B cell (primary cell): ENCODE measurements around the gene CEP128. TPM values are rescaled to one million over a fixed set of nuclear protein-coding genes. Genes with fewer than 3 reads are reported as not detected.

ENCODE experiments used
- ATAC-seq: fragments of 200-7000 bp; cut with Tn5 transposase; one replicate; pipeline ENCODE4 v1.10.0; 2021; ENCODE audit warnings: low read depth, mild to moderate bottlenecking, moderate number of reproducible peaks, moderate library complexity
- CTCF ChIA-PET: fragments of 350-600 bp; sonication (Branson Sonifier 250); formaldehyde crosslinking; loops from one replicate; lab custom pipeline; 2021; ENCODE audit warnings: antibody characterized with exemption, inconsistent platforms; lab: Charles Lee
- POLR2A ChIA-PET: fragments of 350-600 bp; sonication (Branson Sonifier 250); formaldehyde crosslinking; loops from one replicate; lab custom pipeline; 2021; ENCODE audit warnings: antibody characterized with exemption; lab: Charles Lee
- DNase-seq: peaks from one replicate; pipeline ENCODE4 v3.0.0; 2013
- H2AFZ ChIP-seq: 2 replicates; pipeline ENCODE4 v1.6.1; 2012; ENCODE audit warnings: mild to moderate bottlenecking, low read depth, low read length; ENCODE audit not compliant: insufficient read depth, poor library complexity, severe bottlenecking
- H3K27ac ChIP-seq, 2 donors: 1 replicate in 1 of 2; 2 replicates in 1 of 2; pipeline ENCODE4 v1.5.1; 2012 to 2013; ENCODE audit warnings: low read length in 2 of 2, mild to moderate bottlenecking in 2 of 2, moderate library complexity in 1 of 2
- H3K27me3 ChIP-seq, 4 experiments: fragments of 200-600 bp in 1 of 4; sonication (generic) in 1 of 4; replicated peaks in 1 of 4; 1 replicate in 2 of 4; 2 replicates in 2 of 4; pipeline versions ENCODE4 v1.6.1 to v1.7.0; 2013 to 2016; ENCODE audit warnings: low read length in 3 of 4, mild to moderate bottlenecking in 2 of 4, mixed read lengths in 1 of 4, moderate library complexity in 1 of 4; ENCODE audit not compliant: insufficient read depth in 4 of 4, control insufficient read depth in 3 of 4; ENCODE audit errors: control extremely low read depth in 1 of 4
- H3K36me3 ChIP-seq, 2 experiments: replicated peaks in 1 of 2; 1 replicate in 1 of 2; 2 replicates in 1 of 2; pipeline versions ENCODE4 v1.6.1 to v1.7.1; 2013; ENCODE audit warnings: low read length in 1 of 2; ENCODE audit not compliant: insufficient read depth in 2 of 2, control insufficient read depth in 1 of 2; ENCODE audit errors: control extremely low read depth in 1 of 2, extremely low read depth in 1 of 2
- H3K4me1 ChIP-seq, 2 donors: fragments of 200-600 bp in 1 of 2; sonication (generic) in 1 of 2; 1 replicate in 1 of 2; 2 replicates in 1 of 2; pipeline versions ENCODE4 v1.5.1 to v1.6.1; 2013 to 2017; ENCODE audit warnings: low read length in 2 of 2; ENCODE audit not compliant: control insufficient read depth in 2 of 2, insufficient read depth in 2 of 2
- H3K4me2 ChIP-seq: replicated peaks from 2 replicates; pipeline ENCODE3; 2012; ENCODE audit warnings: mild to moderate bottlenecking, low read depth, low read length; ENCODE audit not compliant: poor library complexity, severe bottlenecking
- H3K4me3 ChIP-seq, 5 experiments: fragments of 200-600 bp in 1 of 5; sonication (generic) in 1 of 5; 1 replicate in 3 of 5; 2 replicates in 2 of 5; pipeline versions ENCODE4 v1.5.1 to v1.7.0; 2011 to 2016; ENCODE audit warnings: low read length in 4 of 5, mild to moderate bottlenecking in 4 of 5, low read depth in 2 of 5, control low read depth in 1 of 5, moderate library complexity in 1 of 5; ENCODE audit not compliant: insufficient read depth in 1 of 5; ENCODE audit errors: control extremely low read depth in 1 of 5, extremely low read depth in 1 of 5
- H3K79me2 ChIP-seq: fragments of 200-600 bp; sonication (generic); one replicate; pipeline ENCODE4 v1.6.0; 2016; ENCODE audit warnings: low read length; ENCODE audit not compliant: control insufficient read depth, insufficient read depth
- H3K9ac ChIP-seq: fragments of 200-600 bp; sonication (generic); 2 replicates; pipeline ENCODE4 v1.6.1; 2017; ENCODE audit warnings: mild to moderate bottlenecking, low read length, moderate library complexity
- H3K9me3 ChIP-seq, 3 donors: one replicate each; pipeline versions ENCODE4 v1.6.1 to v1.7.1; 2013; ENCODE audit warnings: low read length in 2 of 3; ENCODE audit not compliant: control insufficient read depth in 2 of 3, insufficient read depth in 1 of 3; ENCODE audit errors: control extremely low read depth in 1 of 3
- H4K20me1 ChIP-seq: 2 replicates; pipeline ENCODE4 v1.6.0; 2012; ENCODE audit warnings: mild to moderate bottlenecking, low read length; ENCODE audit not compliant: insufficient read depth, control insufficient read depth, poor library complexity, severe bottlenecking
- H3K27ac Mint-ChIP-seq: one replicate; pipeline ENCODE4 v1.8.0; 2021; ENCODE audit warnings: mixed read lengths
- H3K27me3 Mint-ChIP-seq: one replicate; pipeline ENCODE4 v1.8.0; 2021; ENCODE audit warnings: mixed read lengths
- H3K4me1 Mint-ChIP-seq: one replicate; pipeline ENCODE4 v1.8.0; 2021; ENCODE audit warnings: mixed read lengths
- H3K4me3 Mint-ChIP-seq: one replicate; pipeline ENCODE4 v1.8.0; 2021; ENCODE audit warnings: mixed read lengths
- H3K9me3 Mint-ChIP-seq: one replicate; pipeline ENCODE4 v1.8.0; 2022; ENCODE audit warnings: mixed read lengths; ENCODE audit not compliant: insufficient read depth
- CTCF ChIP-seq: fragments of 200-600 bp; IDR thresholded peaks from one replicate; pipeline ENCODE4 v1.8.0; 2022; ENCODE audit warnings: antibody characterized with exemption, mild to moderate bottlenecking
- EZH2 ChIP-seq: IDR thresholded peaks from 2 replicates; pipeline ENCODE4 v1.6.1; 2012; ENCODE audit warnings: borderline replicate concordance, low read depth, mild to moderate bottlenecking, moderate library complexity, low read length; ENCODE audit not compliant: insufficient read depth, poor library complexity, severe bottlenecking
- WGBS: methylation state at CpG from one replicate; pipeline ENCODE4 v1.1.5; 2013; ENCODE audit warnings: missing lambda C conversion rate; ENCODE audit not compliant: insufficient coverage; 5-methylcytosine and 5-hydroxymethylcytosine counted together
- intact Hi-C: fragments of 100-400 bp; cut with micrococcal nuclease; formaldehyde crosslinking; loops from one replicate; pipeline ENCODE4 v1.10.0; 2022
- polyA plus RNA-seq: library from polyadenylated mRNA; depleted of rRNA; stranded (reverse); fragments of >200 nt; gene quantifications from 2 replicates; pipeline ENCODE4 v1.2.3, GENCODE V29; 2012
- total RNA-seq, 2 donors: library from RNA; stranded (reverse); fragments of 120-200 nt in 1 of 2; gene quantifications; 1 replicate in 1 of 2; 2 replicates in 1 of 2; pipeline versions ENCODE4 v1.2.3 to v1.2.4, GENCODE V29; 2013 to 2022

CEP128 gene
- total and polyA plus RNA-seq, 2 donors (not counting 1 experiment from before 2014, with no cell fraction given): 1.1 to 31.6 TPM

GRCh38 chr14:80493620-80494019, 447.9 kb downstream of the CEP128 start:
- H3K27me3 ChIP-seq: no peaks in the 10 kb centered on the region
- ATAC-seq (no peak), DNase-seq (no peak)
- H3K4me3 ChIP-seq: no peak overlapping the region
- CTCF ChIA-PET: no interaction called here
- no peaks in the 10 kb centered on the region for H4K20me1 ChIP-seq
- Mint-ChIP-seq H3K9me3 (no peaks in the 10 kb centered on the region), H3K4me1 (peaks cover 1% of the 10 kb centered on the region), H3K27ac (no peak overlapping the region), H3K4me3 (no peak overlapping the region), H3K27me3 (no peaks in the 10 kb centered on the region)
- H3K4me2 ChIP-seq: no peak overlapping the region
- H2AFZ ChIP-seq: no peak overlapping the region
- no peaks in the 10 kb centered on the region for H3K9me3 ChIP-seq
- H3K27ac ChIP-seq: no peak overlapping the region
- intact Hi-C loops: no loop called here
- H3K36me3 ChIP-seq: no peaks in the 10 kb centered on the region
- POLR2A ChIA-PET: no interaction called here
- no peak overlapping the region for H3K9ac ChIP-seq
- H3K4me1 ChIP-seq: no peaks in the 10 kb centered on the region
- H3K79me2 ChIP-seq: no peaks in the 10 kb centered on the region
- TF ChIP-seq CTCF: no peak
- TF ChIP-seq EZH2: no peak
- WGBS: 100% methylated on average over 3 of the region's 5 CpGs

- Histone ChIP-seq H3K79me2 (no peaks in the 10 kb centered on the region), H3K4me3 (no peak overlapping the region), H3K4me1 (no peaks in the 10 kb centered on the region), H4K20me1 (no peaks in the 10 kb centered on the region), H2AFZ (no peak overlapping the region), H3K27ac (no peak overlapping the region), H3K4me2 (no peak overlapping the region), H3K9ac (no peak overlapping the region), H3K9me3 (no peaks in the 10 kb centered on the region), H3K27me3 (no peaks in the 10 kb centered on the region), H3K36me3 (no peaks in the 10 kb centered on the region)
- Mint-ChIP-seq H3K4me3 (no peak overlapping the region), H3K9me3 (no peaks in the 10 kb centered on the region), H3K27ac (no peak overlapping the region), H3K4me1 (peaks cover 1% of the 10 kb centered on the region), H3K27me3 (no peaks in the 10 kb centered on the region)
- TF ChIP-seq CTCF (no peak), EZH2 (no peak)
- intact Hi-C loops: no loop called here
- ChIA-PET CTCF (no interaction called here), POLR2A (no interaction called here)
- DNase-seq: no peak
- no peak for ATAC-seq
- WGBS: 85% methylated on average over 2 of the region's 2 CpGs
Observed at GRCh38 chr14:80491650-80492049, 449.9 kb downstream of the CEP128 start.
